GM12878 (cell line): ENCODE measurements around the gene CNGA1. TPM values are rescaled to one million over a fixed set of nuclear protein-coding genes. Genes with fewer than 3 reads are reported as not detected.

ENCODE experiments used
- ATAC-seq: fragments of 200-7000 bp; cut with Tn5 transposase; 3 replicates; pipeline ENCODE4 v1.9.1; 2020; ENCODE audit warnings: mild to moderate bottlenecking, moderate library complexity
- BruUV-seq: library from RNA; stranded (reverse); fragments of 400-500 nt; replicated peaks from 2 replicates; lab custom pipeline; 2021; lab: Mats Ljungman, UMichigan
- CTCF ChIA-PET: fragments of 300-600 bp; sonication (Branson Sonifier 250); formaldehyde crosslinking; extraction: SDS; loops from one replicate; lab custom pipeline; 2021; ENCODE audit warnings: inconsistent platforms; lab: Yijun Ruan, JAX
- POLR2A ChIA-PET: fragments of 350-600 bp; formaldehyde crosslinking; extraction: SDS; loops from one replicate; lab custom pipeline; 2021; ENCODE audit warnings: inconsistent platforms; lab: Charles Lee
- RAD21 ChIA-PET: fragments of 300-600 bp; sonication (Branson Sonifier 250); formaldehyde crosslinking; loops from one replicate; lab custom pipeline; 2023; ENCODE audit warnings: antibody characterized with exemption; ENCODE audit not compliant: unreplicated experiment; lab: Charles Lee
- SMC1A ChIA-PET: fragments of 300-600 bp; sonication (Branson Sonifier 250); formaldehyde crosslinking; loops from one replicate; lab custom pipeline; 2023; ENCODE audit not compliant: unreplicated experiment, uncharacterized antibody; lab: Charles Lee
- DNase-seq: peaks from one replicate; pipeline ENCODE4 v3.0.0-alpha.2; 2011; ENCODE audit warnings: low read depth, low spot score
- FAIRE-seq: peaks from 3 replicates; lab custom pipeline; 2011; peaks lifted over from hg19 to GRCh38; lab: Jason Lieb, UNC
- H2AFZ ChIP-seq: 2 replicates; pipeline ENCODE4 v1.6.0; 2011; ENCODE audit warnings: low read depth, low read length, control low read depth; ENCODE audit not compliant: control insufficient read depth
- H3K27ac ChIP-seq: 2 replicates; pipeline ENCODE4 v1.5.1; 2011; ENCODE audit warnings: control low read depth; ENCODE audit not compliant: control insufficient read depth, insufficient read depth
- H3K27me3 ChIP-seq, 2 experiments: replicated peaks in 1 of 2; 2 replicates each; pipeline versions ENCODE4 v1.6.0 to v1.6.1; 2011; ENCODE audit warnings: low read length in 1 of 2; ENCODE audit not compliant: control insufficient read depth in 2 of 2, insufficient read depth in 2 of 2
- H3K36me3 ChIP-seq, 2 experiments: 2 replicates each; pipeline ENCODE4 v1.5.1; 2011; ENCODE audit warnings: low read length in 1 of 2; ENCODE audit not compliant: control insufficient read depth in 2 of 2, insufficient read depth in 2 of 2
- H3K4me1 ChIP-seq: 2 replicates; pipeline ENCODE4 v1.6.1; 2011; ENCODE audit warnings: mild to moderate bottlenecking, low read length, moderate library complexity, mixed read lengths; ENCODE audit not compliant: control insufficient read depth, insufficient read depth
- H3K4me2 ChIP-seq: 2 replicates; pipeline ENCODE4 v1.6.0; 2011; ENCODE audit warnings: control low read depth; ENCODE audit not compliant: control insufficient read depth, insufficient read depth
- H3K4me3 ChIP-seq: fragments of 200-600 bp; sonication (generic); 2 replicates; pipeline ENCODE4 v1.5.1; 2016
- H3K79me2 ChIP-seq: 2 replicates; pipeline ENCODE4 v1.6.0; 2011; ENCODE audit warnings: low read length; ENCODE audit not compliant: control insufficient read depth, insufficient read depth
- H3K9ac ChIP-seq: 2 replicates; pipeline ENCODE4 v1.8.0; 2011; ENCODE audit warnings: low read length, control low read depth, mixed read lengths; ENCODE audit not compliant: control insufficient read depth, insufficient read depth
- H3K9me3 ChIP-seq: replicated peaks from 3 replicates; pipeline ENCODE4 v1.5.1; 2011; ENCODE audit warnings: mild to moderate bottlenecking, low read length; ENCODE audit not compliant: control insufficient read depth, insufficient read depth
- H4K20me1 ChIP-seq: 2 replicates; pipeline ENCODE4 v1.6.0; 2011; ENCODE audit not compliant: control insufficient read depth, insufficient read depth
- EED ChIP-seq: sonication (generic); IDR thresholded peaks from 2 replicates; pipeline ENCODE4 v1.6.1; 2016; ENCODE audit warnings: antibody characterized with exemption, low read depth
- PKNOX1 ChIP-seq: fragments of 450-650 bp; IDR thresholded peaks from 2 replicates; pipeline ENCODE4 v1.6.1; 2016; ENCODE audit warnings: mild to moderate bottlenecking
- SPI1 ChIP-seq: IDR thresholded peaks from 2 replicates; pipeline ENCODE4 v1.6.1; 2011; ENCODE audit warnings: low read depth, mild to moderate bottlenecking, low read length, moderate library complexity, borderline replicate concordance; ENCODE audit not compliant: insufficient read depth
- WGBS: methylation state at CpG from one replicate; pipeline ENCODE4 v1.1.6; 2016; ENCODE audit warnings: low lambda C conversion rate; ENCODE audit not compliant: insufficient replicate concordance, insufficient coverage; ENCODE audit errors: missing lambda C conversion rate; 5-methylcytosine and 5-hydroxymethylcytosine counted together
- in situ Hi-C: fragments of 300-500 bp; cut with MboI; formaldehyde crosslinking; loops from 9 replicates; pipeline ENCODE4 v1.14.3; 2018; ENCODE audit warnings: mixed read lengths
- intact Hi-C: fragments of 100-400 bp; cut with micrococcal nuclease; formaldehyde crosslinking; loops from one replicate; pipeline ENCODE4 v1.14.2; 2022; ENCODE audit not compliant: unreplicated experiment
- polyA plus RNA-seq, 11 experiments: library from polyadenylated mRNA; depleted of rRNA in 4 of 11; unstranded in 6 of 11; stranded (reverse) in 5 of 11; fragments of >200 nt; fragmentation: Nextera tagmentation in 4 of 11; fragmentation: Illumina TruSeq in 1 of 11; extraction: Ambion mirVana in 4 of 11; extraction: Trizol in 1 of 11; gene quantifications; 1 replicate in 1 of 11; 2 replicates in 10 of 11; pipeline versions ENCODE4 v1.2.1 to v1.2.3, GENCODE V29; 2011 to 2016; ENCODE audit warnings: inconsistent platforms in 2 of 11, missing spikeins in 2 of 11, low read depth in 1 of 11
- total RNA-seq, 4 experiments: library from RNA; depleted of rRNA in 3 of 4; stranded (reverse); fragments of >200 nt in 3 of 4; fragmentation: Illumina TruSeq in 1 of 4; extraction: Trizol in 1 of 4; gene quantifications; 2 replicates each; pipeline versions ENCODE4 v1.2.1 to v1.2.3, GENCODE V29; 2013 to 2021

CNGA1 gene
- total and polyA plus RNA-seq, 10 of the 15 experiments (the other 5 are each of a cell fraction or from before 2014, with no cell fraction given), result 0.38 to 14.2 (median 5.1) TPM

GRCh38 chr4:48049483-48049882 lies 33.0 kb upstream of the CNGA1 start:
- H3K4me3 ChIP-seq, result no peak overlapping the region
- peaks cover 59% of the 10 kb centered on the region for H3K4me1 ChIP-seq
- H3K27me3 ChIP-seq, result no peaks in the 10 kb centered on the region; a peak in 1 of 4 replicates
- in situ Hi-C loops, result no loop called here
- ChIA-PET RAD21 (interaction anchor here (0.6 to 7.4 kb wide), 7 partner anchors 14 to 224 kb away, joined by 3 to 121 read pairs (median 3); partner anchors contain the start of gene CORIN), CTCF (interaction anchor here (0.7 to 8.1 kb wide), 9 partner anchors 12 to 726 kb away, joined by 3 to 158 read pairs (median 5); no protein-coding TSS in a partner anchor), SMC1A (interaction anchor here (0.8 to 11.7 kb wide), 4 partner anchors 16 to 39 kb away, joined by 3 to 268 read pairs (median 8); no protein-coding TSS in a partner anchor), POLR2A (interaction anchor here (0.8 to 1.6 kb wide), 3 partner anchors 14 to 20 kb away, joined by 3 to 7 read pairs (median 5); no protein-coding TSS in a partner anchor)
- no peak for FAIRE-seq
- 60% methylated on average over 8 of the region's 8 CpGs for WGBS
- no peak for ATAC-seq
- BruUV-seq, result no TSS peak
- no peak for DNase-seq
- intact Hi-C loops, result loop anchor here (5.0 to 10.0 kb wide), 2 partner anchors 218 to 535 kb away; partner anchors contain the start of gene TEC
- no peak overlapping the region for H3K27ac ChIP-seq
- H3K79me2 ChIP-seq, result no peaks in the 10 kb centered on the region
- no peaks in the 10 kb centered on the region for H3K36me3 ChIP-seq
- H3K9ac ChIP-seq, result no peak overlapping the region
- H2AFZ ChIP-seq, result no peak overlapping the region
- peak; percentile 9; the same call in 1 of the 2 replicates for TF ChIP-seq SPI1
- peak; percentile 53; the same call in 1 of the 2 replicates for TF ChIP-seq EED
- TF ChIP-seq PKNOX1, result no peak
- peaks cover 3% of the 10 kb centered on the region; the same call in 1 of the 3 replicates for H3K9me3 ChIP-seq
- no peaks in the 10 kb centered on the region for H4K20me1 ChIP-seq
- no peak overlapping the region for H3K4me2 ChIP-seq
